CD4-positive, CD25-positive, alpha-beta regulatory T cell (primary cell): ENCODE measurements around the gene NOP58. TPM values are rescaled to one million over a fixed set of nuclear protein-coding genes. Genes with fewer than 3 reads are reported as not detected.
A peak's percentile ranks its signal among the peaks of the same experiment; 100 is the strongest.

ENCODE experiments used
- ATAC-seq, 2 donors: fragments of 150-1000 bp; cut with Tn5 transposase; one replicate each; pipeline ENCODE4 v1.10.0; 2021; ENCODE audit warnings: low read depth in 2 of 2, moderate number of reproducible peaks in 2 of 2, moderate library complexity in 1 of 2
- DNase-seq, 3 donors: peaks; one replicate each; pipeline versions ENCODE4 v3.0.0 to v3.0.0-alpha.2; 2012 to 2022; ENCODE audit warnings: mixed read lengths in 1 of 3
- H3K27ac ChIP-seq: one replicate; pipeline ENCODE4 v1.7.0; 2013; ENCODE audit warnings: mild to moderate bottlenecking, low read length; ENCODE audit not compliant: insufficient read depth, poor library complexity, severe bottlenecking
- H3K27me3 ChIP-seq: one replicate; pipeline ENCODE4 v1.7.0; 2013; ENCODE audit warnings: low read length; ENCODE audit not compliant: control insufficient read depth, insufficient read depth
- H3K36me3 ChIP-seq: one replicate; pipeline ENCODE4 v1.7.0; 2013; ENCODE audit warnings: mild to moderate bottlenecking, low read length, moderate library complexity; ENCODE audit not compliant: control insufficient read depth, insufficient read depth
- H3K4me1 ChIP-seq: 2 replicates; pipeline ENCODE4 v1.7.0; 2013; ENCODE audit warnings: mild to moderate bottlenecking, low read length; ENCODE audit not compliant: insufficient read depth, control insufficient read depth, poor library complexity, severe bottlenecking
- H3K4me3 ChIP-seq: one replicate; pipeline ENCODE4 v1.7.0; 2013; ENCODE audit warnings: low read depth, mild to moderate bottlenecking, low read length, moderate library complexity
- H3K9me3 ChIP-seq, 2 experiments: 1 replicate in 1 of 2; 2 replicates in 1 of 2; pipeline ENCODE4 v1.7.0; 2013; ENCODE audit warnings: low read length in 2 of 2, mild to moderate bottlenecking in 1 of 2, moderate library complexity in 1 of 2; ENCODE audit not compliant: control insufficient read depth in 2 of 2
- H3K27ac Mint-ChIP-seq, 3 donors: one replicate each; pipeline ENCODE4 v1.8.0; 2020 to 2022; ENCODE audit warnings: mild to moderate bottlenecking in 3 of 3, mixed read lengths in 3 of 3, moderate library complexity in 2 of 3
- H3K27me3 Mint-ChIP-seq: one replicate; pipeline ENCODE4 v1.8.0; 2022; ENCODE audit warnings: mild to moderate bottlenecking, mixed read lengths
- H3K36me3 Mint-ChIP-seq: one replicate; pipeline ENCODE4 v1.8.0; 2020; ENCODE audit warnings: mixed read lengths
- H3K4me1 Mint-ChIP-seq, 4 donors: one replicate each; pipeline ENCODE4 v1.8.0; 2020 to 2022; ENCODE audit warnings: mixed read lengths in 4 of 4, mild to moderate bottlenecking in 1 of 4
- H3K4me3 Mint-ChIP-seq, 4 donors: one replicate each; pipeline ENCODE4 v1.8.0; 2020 to 2022; ENCODE audit warnings: mild to moderate bottlenecking in 4 of 4, mixed read lengths in 4 of 4, moderate library complexity in 3 of 4
- H3K9me3 Mint-ChIP-seq, 7 donors: one replicate each; pipeline ENCODE4 v1.8.0; 2020 to 2022; ENCODE audit warnings: mixed read lengths in 7 of 7, mild to moderate bottlenecking in 3 of 7, moderate library complexity in 2 of 7
- polyA plus RNA-seq, 4 donors: library from polyadenylated mRNA; unstranded; fragments of 300-500 nt; fragmentation: Illumina TruSeq; gene quantifications; one replicate each; pipeline ENCODE4 v1.2.3, GENCODE V29; 2021
- total RNA-seq: library from RNA; stranded (reverse); gene quantifications from one replicate; pipeline ENCODE4 v1.2.3, GENCODE V29; 2022

The NOP58 gene
- total and polyA plus RNA-seq, 5 donors from 2014 or later, result 79.2 to 312 (median 97.3) TPM

- peak overlapping the region in 1 of 3 donors; percentile 67 for H3K27ac Mint-ChIP-seq
- H3K4me3 Mint-ChIP-seq, result no peak overlapping the region
- Histone ChIP-seq H3K4me1 (peaks cover 7% of the 10 kb centered on the region), H3K36me3 (peaks cover 74% of the 10 kb centered on the region), H3K27me3 (no peaks in the 10 kb centered on the region), H3K27ac (peak overlapping the region; percentile 53), H3K9me3 (no peaks in the 10 kb centered on the region), H3K4me3 (no peak overlapping the region)
- H3K36me3 Mint-ChIP-seq, result peaks cover 23% of the 10 kb centered on the region
- no peaks in the 10 kb centered on the region for H3K9me3 Mint-ChIP-seq
- ATAC-seq (no peak), DNase-seq (no peak)
- no peaks in the 10 kb centered on the region for H3K27me3 Mint-ChIP-seq
- H3K4me1 Mint-ChIP-seq, result peaks cover 14 to 42% (median 33%) of the 10 kb centered on the region in 4 donors
Measured at GRCh38 chr2:202278944-202279343, 13.4 kb downstream of the NOP58 start.

GRCh38 chr2:202286595-202286994 lies 21.0 kb downstream of the NOP58 start:
- no peak for DNase-seq
- no peaks in the 10 kb centered on the region for H3K27me3 ChIP-seq
- H3K9me3 ChIP-seq, result no peaks in the 10 kb centered on the region
- peaks cover 35% of the 10 kb centered on the region for H3K36me3 Mint-ChIP-seq
- ATAC-seq, result no peak
- H3K9me3 Mint-ChIP-seq, result no peaks in the 10 kb centered on the region
- H3K27ac ChIP-seq, result no peak overlapping the region
- H3K27me3 Mint-ChIP-seq, result no peaks in the 10 kb centered on the region
- H3K36me3 ChIP-seq, result peaks cover 92% of the 10 kb centered on the region
- H3K4me1 ChIP-seq, result no peaks in the 10 kb centered on the region
- H3K4me3 ChIP-seq, result no peak overlapping the region
- H3K27ac Mint-ChIP-seq, result no peak overlapping the region
- H3K4me3 Mint-ChIP-seq, result no peak overlapping the region
- peaks cover 4 to 18% (median 7%) of the 10 kb centered on the region in 4 donors for H3K4me1 Mint-ChIP-seq

- peaks cover 30% of the 10 kb centered on the region for H3K36me3 Mint-ChIP-seq
Measured at GRCh38 chr2:202289394-202290204, 24.0 kb downstream of the NOP58 start.

GRCh38 chr2:202290316-202290715 lies 24.8 kb downstream of the NOP58 start:
- Histone ChIP-seq H3K4me1 (no peaks in the 10 kb centered on the region), H3K9me3 (no peaks in the 10 kb centered on the region), H3K27me3 (no peaks in the 10 kb centered on the region), H3K4me3 (no peak overlapping the region), H3K36me3 (peaks cover 91% of the 10 kb centered on the region), H3K27ac (no peak overlapping the region)
- Mint-ChIP-seq H3K4me1 (peaks cover 2 to 30% (median 8%) of the 10 kb centered on the region in 4 donors), H3K36me3 (peaks cover 33% of the 10 kb centered on the region), H3K9me3 (no peaks in the 10 kb centered on the region), H3K27me3 (no peaks in the 10 kb centered on the region), H3K27ac (no peak overlapping the region), H3K4me3 (no peak overlapping the region)
- DNase-seq, result no peak
- ATAC-seq, result no peak

More at GRCh38 chr2:202289394-202290204, 24.0 kb downstream of the NOP58 start:
- Mint-ChIP-seq H3K4me3 (peak overlapping the region in 1 of 4 donors; percentile 2), H3K9me3 (no peaks in the 10 kb centered on the region), H3K27ac (no peak overlapping the region), H3K4me1 (peaks cover 2 to 27% (median 9%) of the 10 kb centered on the region in 4 donors), H3K27me3 (no peaks in the 10 kb centered on the region)
- no peak overlapping the region for H3K27ac ChIP-seq
- H3K36me3 ChIP-seq, result peaks cover 90% of the 10 kb centered on the region
- H3K9me3 ChIP-seq, result no peaks in the 10 kb centered on the region
- H3K4me3 ChIP-seq, result no peak overlapping the region
- DNase-seq (no peak), ATAC-seq (no peak)
- H3K4me1 ChIP-seq, result no peaks in the 10 kb centered on the region
- no peaks in the 10 kb centered on the region for H3K27me3 ChIP-seq

- peaks cover 93% of the 10 kb centered on the region for H3K36me3 ChIP-seq
- no peak for DNase-seq
- no peak overlapping the region for H3K4me3 ChIP-seq
- Mint-ChIP-seq H3K27me3 (no peaks in the 10 kb centered on the region), H3K4me1 (peaks cover 2 to 30% (median 8%) of the 10 kb centered on the region in 4 donors), H3K9me3 (no peaks in the 10 kb centered on the region), H3K36me3 (peaks cover 38% of the 10 kb centered on the region), H3K27ac (peak overlapping the region in 1 of 3 donors; percentile 53), H3K4me3 (no peak overlapping the region)
- no peaks in the 10 kb centered on the region for H3K4me1 ChIP-seq
- H3K27me3 ChIP-seq, result no peaks in the 10 kb centered on the region
- H3K9me3 ChIP-seq, result no peaks in the 10 kb centered on the region
- ATAC-seq, result no peak
- H3K27ac ChIP-seq, result no peak overlapping the region
Measured at GRCh38 chr2:202290970-202291369, 25.4 kb downstream of the NOP58 start.

GRCh38 chr2:202299712-202300111 lies 34.1 kb downstream of the NOP58 start:
- no peak overlapping the region for H3K27ac ChIP-seq
- H3K4me1 ChIP-seq, result no peaks in the 10 kb centered on the region
- Mint-ChIP-seq H3K4me1 (peaks cover 3 to 13% (median 11%) of the 10 kb centered on the region in 4 donors), H3K4me3 (no peak overlapping the region), H3K9me3 (no peaks in the 10 kb centered on the region), H3K27ac (peak overlapping the region in 2 of 3 donors; percentile 6 to 15), H3K27me3 (no peaks in the 10 kb centered on the region), H3K36me3 (peaks cover 66% of the 10 kb centered on the region)
- H3K27me3 ChIP-seq, result no peaks in the 10 kb centered on the region
- ATAC-seq, result no peak
- H3K4me3 ChIP-seq, result no peak overlapping the region
- peaks cover 95% of the 10 kb centered on the region for H3K36me3 ChIP-seq
- no peaks in the 10 kb centered on the region for H3K9me3 ChIP-seq
- peak in 1 of 3 donors; percentile 27 for DNase-seq

GRCh38 chr2:202306034-202306433 lies 40.5 kb downstream of the NOP58 start:
- Mint-ChIP-seq H3K4me1 (peaks cover 0 to 13% (median 6%) of the 10 kb centered on the region in 4 donors), H3K27me3 (no peaks in the 10 kb centered on the region), H3K9me3 (no peaks in the 10 kb centered on the region), H3K36me3 (peaks cover 38% of the 10 kb centered on the region), H3K4me3 (no peak overlapping the region), H3K27ac (no peak overlapping the region)
- DNase-seq, result no peak
- H3K36me3 ChIP-seq, result peaks cover 66% of the 10 kb centered on the region
- no peaks in the 10 kb centered on the region for H3K9me3 ChIP-seq
- no peaks in the 10 kb centered on the region for H3K4me1 ChIP-seq
- no peaks in the 10 kb centered on the region for H3K27me3 ChIP-seq
- no peak overlapping the region for H3K27ac ChIP-seq
- no peak for ATAC-seq
- H3K4me3 ChIP-seq, result no peak overlapping the region

- Histone ChIP-seq H3K4me1 (no peaks in the 10 kb centered on the region), H3K9me3 (no peaks in the 10 kb centered on the region), H3K4me3 (no peak overlapping the region), H3K27ac (no peak overlapping the region), H3K36me3 (peaks cover 57% of the 10 kb centered on the region), H3K27me3 (no peaks in the 10 kb centered on the region)
- Mint-ChIP-seq H3K36me3 (peaks cover 28% of the 10 kb centered on the region), H3K4me3 (no peak overlapping the region), H3K9me3 (no peaks in the 10 kb centered on the region), H3K4me1 (peaks cover 0 to 11% (median 4%) of the 10 kb centered on the region in 4 donors), H3K27ac (no peak overlapping the region), H3K27me3 (no peaks in the 10 kb centered on the region)
- DNase-seq (no peak), ATAC-seq (peak in 1 of 2 donors; percentile 13)
Measured at GRCh38 chr2:202307690-202308089, 42.1 kb downstream of the NOP58 start.
